ENCODE results near the gene CFAP68. TPM values are rescaled to one million over a fixed set of nuclear protein-coding genes. Genes with fewer than 3 reads are reported as not detected.

CFAP68 gene
- total RNA-seq, 5 donors from 2014 or later (not counting 1 experiment from before 2014, with no cell fraction given) = 12.0 to 18.6 (median 16.7) TPM

DNA sequence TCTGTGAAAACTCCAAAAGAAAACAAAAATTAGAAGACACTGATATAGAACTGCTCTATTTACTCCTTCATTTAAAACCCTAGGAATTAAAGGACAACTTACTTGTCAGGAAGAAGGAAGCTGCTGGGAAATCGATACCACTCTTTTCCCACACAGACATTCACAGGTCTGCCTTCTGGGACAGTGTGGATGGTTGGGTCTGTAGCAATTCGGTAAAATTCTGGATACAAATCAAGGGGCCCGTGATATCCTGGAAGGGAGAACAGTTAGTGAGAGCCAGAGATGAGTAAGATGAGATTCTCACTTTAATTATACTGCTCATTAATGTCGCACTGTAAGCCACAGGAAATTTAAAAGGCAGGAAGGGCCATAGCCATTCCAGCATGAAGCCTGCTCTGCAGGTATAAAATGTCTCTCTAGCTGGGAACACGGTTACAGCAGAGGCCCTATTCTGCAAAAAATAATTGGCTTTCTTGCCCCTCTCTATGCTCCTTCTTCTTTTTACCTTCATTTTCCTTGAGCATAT is 41.9 kb upstream of the CFAP68 start:
- ChIA-PET POLR2A (no interaction called here), CTCF (no interaction called here)
- Histone ChIP-seq H3K9me3 (no peaks in the 10 kb centered on the region), H3K27ac (ENCODE audit: low read length) (no peak overlapping the region), H3K4me3 (ENCODE audit: control insufficient read depth in 1 of 2, extremely low read depth in 1 of 2, low read length in 1 of 2) (no peak overlapping the region), H3K27me3 (replicated peaks in 1 of 2; ENCODE audit: control insufficient read depth in 2 of 2, extremely low read depth in 1 of 2, insufficient read depth in 2 of 2, low read length in 1 of 2) (no peaks in the 10 kb centered on the region), H3K36me3 (ENCODE audit: control insufficient read depth in 2 of 2, extremely low read depth in 1 of 2, insufficient read depth in 1 of 2, low read length in 1 of 2) (peaks cover 6 to 61% of the 10 kb centered on the region in 2 donors), H3K4me1 (ENCODE audit: control insufficient read depth in 1 of 2, extremely low read depth in 1 of 2, insufficient read depth in 2 of 2, low read length in 2 of 2) (no peaks in the 10 kb centered on the region)
- no peak overlapping the region for H3K4me3 Mint-ChIP-seq
- H3K27me3 Mint-ChIP-seq = no peaks in the 10 kb centered on the region
- H3K27ac Mint-ChIP-seq = no peak overlapping the region
- peaks cover 0 to 5% (median 2%) of the 10 kb centered on the region in 3 donors for H3K4me1 Mint-ChIP-seq
- no peaks in the 10 kb centered on the region for H3K9me3 Mint-ChIP-seq
- H3K36me3 Mint-ChIP-seq = peaks cover 44% of the 10 kb centered on the region
- no CpG with 5 or more reads among the region's 5 CpGs for WGBS (ENCODE audit: insufficient coverage)
- ATAC-seq (replicated peaks in 1 of 4) (no peak), DNase-seq (no peak)

DNA sequence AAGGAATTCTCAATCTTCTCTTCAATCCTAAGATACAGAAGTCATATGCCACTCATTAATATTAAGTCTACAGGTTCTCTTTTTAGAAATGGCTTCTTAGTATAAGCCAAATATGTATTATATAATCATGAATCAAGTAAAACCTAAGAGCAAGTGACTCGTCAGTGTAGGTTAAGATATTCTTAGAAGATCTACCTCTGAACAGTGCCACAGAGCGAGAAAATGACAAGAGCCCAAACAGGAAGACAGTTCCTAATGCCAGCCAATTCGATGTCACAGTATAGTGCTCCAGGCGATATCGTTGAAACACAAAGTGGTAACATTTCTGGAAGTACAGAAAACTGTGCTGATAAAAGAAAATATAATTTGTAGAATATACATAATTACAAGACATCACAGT is 41.3 kb upstream of the CFAP68 start:
- POLR2A ChIA-PET = no interaction called here
- no peak overlapping the region for H3K4me3 Mint-ChIP-seq
- Histone ChIP-seq H3K4me1 (ENCODE audit: control insufficient read depth in 1 of 2, extremely low read depth in 1 of 2, insufficient read depth in 2 of 2, low read length in 2 of 2) (no peaks in the 10 kb centered on the region), H3K27me3 (replicated peaks in 1 of 2; ENCODE audit: control insufficient read depth in 2 of 2, extremely low read depth in 1 of 2, insufficient read depth in 2 of 2, low read length in 1 of 2) (no peaks in the 10 kb centered on the region), H3K27ac (ENCODE audit: low read length) (no peak overlapping the region), H3K4me3 (ENCODE audit: control insufficient read depth in 1 of 2, extremely low read depth in 1 of 2, low read length in 1 of 2) (no peak overlapping the region), H3K9me3 (no peaks in the 10 kb centered on the region), H3K36me3 (ENCODE audit: control insufficient read depth in 2 of 2, extremely low read depth in 1 of 2, insufficient read depth in 1 of 2, low read length in 1 of 2) (peaks cover 6 to 59% of the 10 kb centered on the region in 2 donors)
- DNase-seq (no peak), ATAC-seq (replicated peaks in 1 of 4) (no peak)
- no peak overlapping the region for H3K27ac Mint-ChIP-seq
- peaks cover 44% of the 10 kb centered on the region for H3K36me3 Mint-ChIP-seq
- no peaks in the 10 kb centered on the region for H3K9me3 Mint-ChIP-seq
- no peaks in the 10 kb centered on the region for H3K27me3 Mint-ChIP-seq
- CTCF ChIA-PET = interaction anchor here (0.6 to 1.0 kb wide), 2 partner anchors 256 to 277 kb away, joined by 3 read pairs; no protein-coding TSS in a partner anchor
- 100% methylated on average over 1 of the region's 5 CpGs for WGBS (ENCODE audit: insufficient coverage)
- H3K4me1 Mint-ChIP-seq = peaks cover 0 to 5% (median 2%) of the 10 kb centered on the region in 3 donors

DNA sequence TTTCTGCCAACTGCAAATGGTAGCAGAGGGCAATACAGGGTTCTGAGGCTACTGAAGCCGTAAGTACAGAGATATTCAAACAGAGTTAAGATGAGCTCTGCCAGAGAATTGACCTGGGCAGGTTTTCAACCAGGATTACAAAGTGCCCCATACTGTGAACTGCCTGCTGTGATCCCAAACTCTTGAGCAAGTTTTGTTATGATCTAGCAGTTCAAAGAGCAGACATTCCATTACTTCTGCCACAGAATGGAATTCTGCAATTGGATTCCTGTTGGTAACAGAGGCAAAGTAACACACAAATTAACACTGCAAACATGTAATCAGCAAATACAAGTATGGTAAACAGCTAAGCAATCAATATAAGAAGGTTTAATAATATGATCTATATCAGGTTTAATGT is 39.2 kb upstream of the CFAP68 start:
- Mint-ChIP-seq H3K9me3 (no peaks in the 10 kb centered on the region), H3K27me3 (no peaks in the 10 kb centered on the region), H3K36me3 (peaks cover 36% of the 10 kb centered on the region), H3K27ac (no peak overlapping the region), H3K4me3 (no peak overlapping the region), H3K4me1 (peaks cover 0 to 5% (median 2%) of the 10 kb centered on the region in 3 donors)
- DNase-seq = no peak
- Histone ChIP-seq H3K27me3 (replicated peaks in 1 of 2; ENCODE audit: control insufficient read depth in 2 of 2, extremely low read depth in 1 of 2, insufficient read depth in 2 of 2, low read length in 1 of 2) (no peaks in the 10 kb centered on the region), H3K36me3 (ENCODE audit: control insufficient read depth in 2 of 2, extremely low read depth in 1 of 2, insufficient read depth in 1 of 2, low read length in 1 of 2) (peaks cover 10 to 60% of the 10 kb centered on the region in 2 donors), H3K4me1 (ENCODE audit: control insufficient read depth in 1 of 2, extremely low read depth in 1 of 2, insufficient read depth in 2 of 2, low read length in 2 of 2) (no peaks in the 10 kb centered on the region), H3K4me3 (ENCODE audit: control insufficient read depth in 1 of 2, extremely low read depth in 1 of 2, low read length in 1 of 2) (no peak overlapping the region), H3K27ac (ENCODE audit: low read length) (no peak overlapping the region), H3K9me3 (no peaks in the 10 kb centered on the region)
- WGBS (ENCODE audit: insufficient coverage) = 100% methylated on average over 1 of the region's 1 CpG
- no peak for ATAC-seq (replicated peaks in 1 of 4)
- ChIA-PET CTCF (interaction anchor here in 1 of 2 donors (1.0 to 1.5 kb wide), 2 partner anchors 12 to 253 kb away, joined by 3 to 5 read pairs; no protein-coding TSS in a partner anchor), POLR2A (no interaction called here)

DNA sequence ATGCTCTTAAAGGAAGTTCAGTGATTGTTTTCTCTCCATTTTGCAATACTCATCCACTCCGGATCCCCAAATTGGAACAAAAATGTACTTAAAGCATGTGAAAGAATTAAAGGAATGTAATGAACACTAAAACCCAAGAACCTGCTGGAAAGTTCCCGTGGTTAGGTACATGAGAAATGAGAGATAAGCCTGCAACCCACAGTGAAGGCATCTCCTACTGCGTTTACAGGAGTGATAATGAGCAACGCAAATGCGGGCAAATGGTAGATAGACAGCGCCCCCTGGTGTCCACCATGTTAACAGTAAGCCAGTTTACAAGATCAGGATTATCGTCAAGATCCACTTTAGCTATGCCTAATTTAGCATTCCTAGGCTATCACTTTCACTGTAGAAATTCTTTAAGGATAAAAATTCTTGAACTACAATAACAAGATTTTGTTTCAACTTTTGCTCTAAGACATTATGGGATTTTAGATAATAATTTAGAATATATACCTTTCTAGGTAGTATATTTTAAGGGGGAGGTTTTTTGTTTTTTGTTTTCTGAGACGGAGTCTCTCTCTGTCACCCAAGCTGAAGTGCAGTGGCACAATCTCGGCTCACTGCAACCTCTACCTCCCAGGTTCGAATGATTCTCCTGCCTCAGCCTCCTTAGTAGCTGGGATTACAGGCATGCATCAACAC is 37.8 kb upstream of the CFAP68 start:
- ChIA-PET CTCF (interaction anchor here (0.9 to 2.7 kb wide), 12 partner anchors 9 to 298 kb away, joined by 3 to 9 read pairs (median 5); partner anchors contain the start of gene ALG9 (in 1 of the 2)), POLR2A (no interaction called here)
- DNase-seq (peak; percentile 47 to 91 (median 79)), ATAC-seq (replicated peaks in 1 of 4) (peak; percentile 79 to 82 (median 80))
- no peaks in the 10 kb centered on the region for H3K9me3 Mint-ChIP-seq
- peaks cover 0 to 5% (median 2%) of the 10 kb centered on the region in 3 donors for H3K4me1 Mint-ChIP-seq
- H3K27me3 Mint-ChIP-seq = no peaks in the 10 kb centered on the region
- Histone ChIP-seq H3K4me3 (ENCODE audit: control insufficient read depth in 1 of 2, extremely low read depth in 1 of 2, low read length in 1 of 2) (no peak overlapping the region), H3K27ac (ENCODE audit: low read length) (no peak overlapping the region), H3K9me3 (no peaks in the 10 kb centered on the region), H3K36me3 (ENCODE audit: control insufficient read depth in 2 of 2, extremely low read depth in 1 of 2, insufficient read depth in 1 of 2, low read length in 1 of 2) (peaks cover 10 to 52% of the 10 kb centered on the region in 2 donors), H3K4me1 (ENCODE audit: control insufficient read depth in 1 of 2, extremely low read depth in 1 of 2, insufficient read depth in 2 of 2, low read length in 2 of 2) (no peaks in the 10 kb centered on the region), H3K27me3 (replicated peaks in 1 of 2; ENCODE audit: control insufficient read depth in 2 of 2, extremely low read depth in 1 of 2, insufficient read depth in 2 of 2, low read length in 1 of 2) (no peaks in the 10 kb centered on the region)
- WGBS (ENCODE audit: insufficient coverage) = 0% methylated on average over 5 of the region's 10 CpGs
- H3K27ac Mint-ChIP-seq = no peak overlapping the region
- H3K4me3 Mint-ChIP-seq = no peak overlapping the region
- H3K36me3 Mint-ChIP-seq = peaks cover 35% of the 10 kb centered on the region

DNA sequence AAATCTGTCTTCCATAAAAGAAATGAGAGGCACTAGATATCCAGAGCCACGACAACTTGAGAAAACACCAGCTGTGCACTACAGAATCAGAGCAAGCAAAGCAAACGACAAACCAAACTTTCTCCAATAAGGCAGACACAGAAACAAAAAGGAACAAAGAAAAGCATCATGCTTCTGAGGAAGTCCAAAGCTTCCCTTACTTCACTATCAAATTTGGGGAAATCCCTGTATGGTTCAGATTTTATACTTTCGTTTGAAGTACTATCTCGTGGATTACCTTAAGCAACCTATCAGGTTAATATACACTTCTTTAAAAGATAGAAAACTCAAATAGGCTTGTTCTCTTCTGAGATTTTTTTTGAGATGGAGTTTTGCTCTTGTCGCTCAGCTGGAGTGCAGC is 35.7 kb upstream of the CFAP68 start:
- H3K27me3 Mint-ChIP-seq = no peaks in the 10 kb centered on the region
- Histone ChIP-seq H3K27me3 (replicated peaks in 1 of 2; ENCODE audit: control insufficient read depth in 2 of 2, extremely low read depth in 1 of 2, insufficient read depth in 2 of 2, low read length in 1 of 2) (no peaks in the 10 kb centered on the region), H3K36me3 (ENCODE audit: control insufficient read depth in 2 of 2, extremely low read depth in 1 of 2, insufficient read depth in 1 of 2, low read length in 1 of 2) (peaks cover 7 to 51% of the 10 kb centered on the region in 2 donors), H3K4me1 (ENCODE audit: control insufficient read depth in 1 of 2, extremely low read depth in 1 of 2, insufficient read depth in 2 of 2, low read length in 2 of 2) (no peaks in the 10 kb centered on the region), H3K9me3 (no peaks in the 10 kb centered on the region), H3K27ac (ENCODE audit: low read length) (no peak overlapping the region), H3K4me3 (ENCODE audit: control insufficient read depth in 1 of 2, extremely low read depth in 1 of 2, low read length in 1 of 2) (no peak overlapping the region)
- POLR2A ChIA-PET = no interaction called here
- no peak overlapping the region for H3K4me3 Mint-ChIP-seq
- CTCF ChIA-PET = interaction anchor here (0.6 to 1.1 kb wide), 4 partner anchors 11 to 1575 kb away, joined by 3 to 4 read pairs (median 4); no protein-coding TSS in a partner anchor
- H3K4me1 Mint-ChIP-seq = peaks cover 0 to 5% (median 2%) of the 10 kb centered on the region in 3 donors
- 100% methylated on average over 1 of the region's 5 CpGs for WGBS (ENCODE audit: insufficient coverage)
- H3K9me3 Mint-ChIP-seq = no peaks in the 10 kb centered on the region
- no peak overlapping the region for H3K27ac Mint-ChIP-seq
- peaks cover 23% of the 10 kb centered on the region for H3K36me3 Mint-ChIP-seq
- no peak for ATAC-seq (replicated peaks in 1 of 4)
- DNase-seq = no peak

DNA sequence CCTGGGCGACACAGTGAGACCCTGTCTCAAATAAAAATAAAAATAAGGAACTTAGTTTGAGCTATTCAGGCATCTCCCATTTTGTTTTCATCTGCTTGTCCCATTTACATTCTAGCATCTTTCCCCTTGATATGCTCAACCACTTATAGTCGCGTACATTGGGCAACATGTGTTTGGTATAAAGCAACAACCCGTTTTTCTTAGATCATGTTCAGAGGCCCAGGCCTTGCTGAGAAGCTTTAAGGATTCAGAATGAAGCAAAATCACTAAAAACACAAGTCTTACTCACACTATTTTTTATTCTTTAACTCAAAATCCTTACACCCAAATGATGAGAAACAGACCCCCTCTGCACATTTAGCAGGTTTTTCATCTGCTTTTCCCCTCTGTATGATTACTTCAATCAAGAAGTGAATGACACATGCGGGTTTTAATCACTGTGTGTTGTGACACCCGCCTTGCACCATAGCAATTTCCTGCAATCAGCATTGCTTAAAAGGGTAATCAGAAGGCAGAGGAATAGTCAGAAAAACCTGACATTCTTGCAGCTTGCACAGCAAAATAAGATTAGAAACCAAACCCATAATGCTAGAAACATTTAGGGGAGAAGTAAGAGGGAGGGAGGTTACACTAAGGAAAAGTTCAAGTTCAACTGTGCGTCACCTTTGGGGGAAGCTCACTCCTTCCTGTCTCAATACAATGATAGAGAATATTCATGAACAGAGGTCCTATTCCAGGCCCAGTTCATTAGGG is 33.9 kb upstream of the CFAP68 start:
- 71% methylated on average over 1 of the region's 7 CpGs for WGBS (ENCODE audit: insufficient coverage)
- POLR2A ChIA-PET = no interaction called here
- DNase-seq = peak in 1 of 35 experiments; percentile 3
- Mint-ChIP-seq H3K4me3 (no peak overlapping the region), H3K27me3 (no peaks in the 10 kb centered on the region), H3K4me1 (peaks cover 0 to 5% (median 2%) of the 10 kb centered on the region in 3 donors), H3K27ac (no peak overlapping the region), H3K36me3 (peaks cover 30% of the 10 kb centered on the region), H3K9me3 (no peaks in the 10 kb centered on the region)
- no peak overlapping the region for H3K4me3 ChIP-seq (ENCODE audit: control insufficient read depth in 1 of 2, extremely low read depth in 1 of 2, low read length in 1 of 2)
- peaks cover 15 to 55% of the 10 kb centered on the region in 2 donors for H3K36me3 ChIP-seq (ENCODE audit: control insufficient read depth in 2 of 2, extremely low read depth in 1 of 2, insufficient read depth in 1 of 2, low read length in 1 of 2)
- H3K9me3 ChIP-seq = no peaks in the 10 kb centered on the region
- no peak overlapping the region for H3K27ac ChIP-seq (ENCODE audit: low read length)
- no peaks in the 10 kb centered on the region for H3K4me1 ChIP-seq (ENCODE audit: control insufficient read depth in 1 of 2, extremely low read depth in 1 of 2, insufficient read depth in 2 of 2, low read length in 2 of 2)
- no peak for ATAC-seq (replicated peaks in 1 of 4)
- no peaks in the 10 kb centered on the region for H3K27me3 ChIP-seq (replicated peaks in 1 of 2; ENCODE audit: control insufficient read depth in 2 of 2, extremely low read depth in 1 of 2, insufficient read depth in 2 of 2, low read length in 1 of 2)
- CTCF ChIA-PET = interaction anchor here in 1 of 2 donors (0.7 to 1.5 kb wide), 2 partner anchors 26 to 279 kb away, joined by 3 to 4 read pairs; partner anchors contain the start of gene ALG9
